Panc1 (cell line): Measurements from ENCODE around the gene AGBL1.

Experiments used
- CTCF ChIP-seq: fragments of 450-650 bp; IDR thresholded peaks from 2 replicates; pipeline ENCODE4 v1.5.1; 2017; ENCODE audit warnings: mild to moderate bottlenecking
- POLR2AphosphoS5 ChIP-seq: IDR thresholded peaks from 2 replicates; pipeline ENCODE4 v1.6.1; 2012; ENCODE audit warnings: mild to moderate bottlenecking, low read depth, low read length, moderate library complexity
- TCF7L2 ChIP-seq: IDR thresholded peaks from 2 replicates; pipeline ENCODE4 v1.6.1; 2011; ENCODE audit warnings: mild to moderate bottlenecking, low read depth, low read length, inconsistent platforms

GRCh38 chr15:86871964-86872363, 792.3 kb downstream of the AGBL1 start:
- no peak for TF ChIP-seq CTCF
- TF ChIP-seq POLR2AphosphoS5: no peak
- no peak for TF ChIP-seq TCF7L2
